Measurements from ENCODE around the gene C2CD5.

The C2CD5 gene

DNA sequence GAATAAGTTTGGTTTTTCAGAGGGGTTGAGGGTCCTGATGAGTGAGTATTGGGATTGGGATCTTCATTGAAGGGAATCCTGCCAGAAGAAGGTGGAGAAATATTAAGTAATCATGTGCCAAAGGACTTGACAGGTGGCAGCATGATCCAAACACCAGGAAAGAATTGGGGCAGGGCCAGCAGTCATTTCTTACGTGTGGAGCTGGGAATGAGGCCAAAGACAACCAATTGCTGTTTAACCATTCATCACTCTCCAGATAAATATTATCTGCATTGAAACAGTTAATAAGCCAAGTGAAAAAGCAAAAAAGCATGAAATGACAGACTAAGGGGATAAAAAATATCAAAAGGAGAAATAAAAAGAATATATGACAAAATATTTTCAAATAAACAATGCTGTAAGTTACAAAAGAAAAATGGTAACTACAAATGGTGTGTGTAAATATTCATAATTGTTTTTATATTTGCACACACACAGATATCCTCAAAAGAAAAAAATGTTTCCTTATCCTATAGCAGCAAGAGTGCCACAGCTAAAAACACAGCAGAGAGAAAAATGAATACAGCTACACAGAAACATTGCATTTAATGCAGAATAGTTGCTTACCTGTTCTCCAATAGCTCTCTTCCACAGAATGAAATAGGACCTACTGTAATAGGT lies 26.2 kb downstream of the C2CD5 start:
- no peaks in the 10 kb centered on the region for H3K27me3 ChIP-seq (replicated peaks; ENCODE audit: control insufficient read depth, insufficient read depth, low read length)
- no peak for DNase-seq (ENCODE audit: extremely low read depth, insufficient read length)
- H3K36me3 ChIP-seq (ENCODE audit: control insufficient read depth, insufficient read depth, low read length), result peaks cover 5% of the 10 kb centered on the region
- H3K4me3 ChIP-seq (replicated peaks; ENCODE audit: low read depth, low read length), result no peak overlapping the region
- TF ChIP-seq, protein P1, sequence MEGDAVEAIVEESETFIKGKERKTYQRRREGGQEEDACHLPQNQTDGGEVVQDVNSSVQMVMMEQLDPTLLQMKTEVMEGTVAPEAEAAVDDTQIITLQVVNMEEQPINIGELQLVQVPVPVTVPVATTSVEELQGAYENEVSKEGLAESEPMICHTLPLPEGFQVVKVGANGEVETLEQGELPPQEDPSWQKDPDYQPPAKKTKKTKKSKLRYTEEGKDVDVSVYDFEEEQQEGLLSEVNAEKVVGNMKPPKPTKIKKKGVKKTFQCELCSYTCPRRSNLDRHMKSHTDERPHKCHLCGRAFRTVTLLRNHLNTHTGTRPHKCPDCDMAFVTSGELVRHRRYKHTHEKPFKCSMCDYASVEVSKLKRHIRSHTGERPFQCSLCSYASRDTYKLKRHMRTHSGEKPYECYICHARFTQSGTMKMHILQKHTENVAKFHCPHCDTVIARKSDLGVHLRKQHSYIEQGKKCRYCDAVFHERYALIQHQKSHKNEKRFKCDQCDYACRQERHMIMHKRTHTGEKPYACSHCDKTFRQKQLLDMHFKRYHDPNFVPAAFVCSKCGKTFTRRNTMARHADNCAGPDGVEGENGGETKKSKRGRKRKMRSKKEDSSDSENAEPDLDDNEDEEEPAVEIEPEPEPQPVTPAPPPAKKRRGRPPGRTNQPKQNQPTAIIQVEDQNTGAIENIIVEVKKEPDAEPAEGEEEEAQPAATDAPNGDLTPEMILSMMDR (IDR thresholded peaks at IDR 0.05; ENCODE audit: insufficient read depth, low read length, poor library complexity, severe bottlenecking), result no peak

DNA sequence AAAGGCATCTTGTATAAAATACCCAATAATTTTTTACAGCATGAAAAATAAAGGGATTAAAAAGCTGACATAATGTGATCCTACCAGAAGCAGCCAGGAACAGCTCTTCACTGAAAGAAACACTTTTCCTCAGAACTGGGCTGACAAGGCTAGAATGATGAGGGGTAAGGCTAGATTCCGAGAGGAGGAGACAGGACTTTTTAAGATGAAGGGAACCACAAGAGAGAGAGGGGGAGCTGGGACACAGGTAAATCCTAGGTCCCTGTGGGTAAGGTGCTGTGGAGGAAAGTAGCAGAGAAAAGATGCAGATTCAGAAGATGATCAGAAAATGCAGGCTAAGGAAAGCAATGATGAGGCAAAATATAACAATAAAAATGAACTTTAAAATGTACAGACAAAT lies 29.5 kb downstream of the C2CD5 start:
- H3K4me3 ChIP-seq (replicated peaks; ENCODE audit: low read depth, low read length), result no peak overlapping the region
- no peaks in the 10 kb centered on the region for H3K27me3 ChIP-seq (replicated peaks; ENCODE audit: control insufficient read depth, insufficient read depth, low read length)
- TF ChIP-seq, protein P1 (IDR thresholded peaks at IDR 0.05; ENCODE audit: insufficient read depth, low read length, poor library complexity, severe bottlenecking), result no peak
- H3K36me3 ChIP-seq (ENCODE audit: control insufficient read depth, insufficient read depth, low read length), result peaks cover 8% of the 10 kb centered on the region
- DNase-seq (ENCODE audit: extremely low read depth, insufficient read length), result no peak

DNA sequence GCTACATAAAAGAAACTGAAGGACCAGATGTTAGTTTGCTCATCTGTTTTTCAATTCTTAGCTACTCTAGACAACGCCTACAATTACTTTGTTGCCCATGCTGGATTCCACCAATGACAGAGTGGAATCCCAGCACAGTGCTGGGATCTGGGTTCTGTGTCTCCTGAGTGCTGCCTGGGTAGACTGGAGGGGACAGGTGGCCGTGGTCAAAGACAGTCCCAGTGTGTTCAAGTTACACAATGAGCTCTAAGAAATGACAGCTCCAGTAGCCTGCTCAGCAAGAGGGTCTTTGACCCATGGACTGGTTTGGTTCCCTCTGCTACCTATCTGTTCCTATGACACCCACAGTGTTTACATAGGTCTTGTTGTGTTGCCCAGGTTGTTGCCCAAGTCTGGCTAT lies 38.5 kb downstream of the C2CD5 start:
- no peaks in the 10 kb centered on the region for H3K27me3 ChIP-seq (replicated peaks; ENCODE audit: control insufficient read depth, insufficient read depth, low read length)
- DNase-seq (ENCODE audit: extremely low read depth, insufficient read length), result no peak
- TF ChIP-seq, protein P1 (IDR thresholded peaks at IDR 0.05; ENCODE audit: insufficient read depth, low read length, poor library complexity, severe bottlenecking), result no peak
- peaks cover 3% of the 10 kb centered on the region for H3K36me3 ChIP-seq (ENCODE audit: control insufficient read depth, insufficient read depth, low read length)
- H3K4me3 ChIP-seq (replicated peaks; ENCODE audit: low read depth, low read length), result no peak overlapping the region

DNA sequence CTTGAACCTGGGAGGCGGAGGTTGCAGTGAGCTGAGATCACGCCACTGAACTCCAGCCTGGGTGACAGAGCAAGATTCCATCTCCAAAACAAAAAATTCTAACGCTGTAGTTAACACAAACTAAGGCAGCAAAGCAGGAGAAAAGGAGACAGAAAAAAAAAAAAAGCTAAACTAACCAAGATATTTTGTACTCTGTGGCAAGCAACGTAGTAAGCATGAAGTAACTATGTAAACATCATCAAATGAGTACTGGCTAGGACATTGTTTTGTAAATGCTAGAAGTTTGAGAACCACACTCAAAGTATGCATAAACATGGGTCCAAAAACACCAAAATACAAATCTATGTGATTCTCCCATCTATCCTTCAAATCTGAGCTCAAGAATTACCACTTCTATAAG lies 44.2 kb downstream of the C2CD5 start:
- DNase-seq (ENCODE audit: extremely low read depth, insufficient read length), result no peak
- TF ChIP-seq, protein P1 (IDR thresholded peaks at IDR 0.05; ENCODE audit: insufficient read depth, low read length, poor library complexity, severe bottlenecking), result no peak
- no peaks in the 10 kb centered on the region for H3K36me3 ChIP-seq (ENCODE audit: control insufficient read depth, insufficient read depth, low read length)
- H3K27me3 ChIP-seq (replicated peaks; ENCODE audit: control insufficient read depth, insufficient read depth, low read length), result no peaks in the 10 kb centered on the region
- no peak overlapping the region for H3K4me3 ChIP-seq (replicated peaks; ENCODE audit: low read depth, low read length)

DNA sequence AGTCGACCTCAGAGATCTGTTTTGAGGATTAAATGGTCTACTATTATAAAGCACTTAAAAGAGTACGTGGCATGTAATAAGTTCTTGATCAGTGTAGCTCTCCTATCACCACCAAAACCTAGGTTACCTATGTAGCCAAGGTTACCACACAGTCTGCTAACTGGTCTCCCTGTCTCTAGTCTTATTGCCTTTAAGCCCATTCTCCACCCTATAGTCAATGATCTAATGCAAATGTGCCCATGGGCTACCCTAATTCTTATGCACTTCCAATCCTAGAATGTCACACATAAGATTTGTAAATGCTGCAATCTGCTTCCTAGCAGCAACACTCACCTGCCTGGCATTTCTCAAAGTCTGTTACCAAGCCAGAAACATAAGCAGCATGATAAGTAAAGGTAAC lies 44.9 kb downstream of the C2CD5 start:
- TF ChIP-seq, protein P1 (IDR thresholded peaks at IDR 0.05; ENCODE audit: insufficient read depth, low read length, poor library complexity, severe bottlenecking), result no peak
- Histone ChIP-seq H3K36me3 (ENCODE audit: control insufficient read depth, insufficient read depth, low read length) (no peaks in the 10 kb centered on the region), H3K4me3 (replicated peaks; ENCODE audit: low read depth, low read length) (no peak overlapping the region), H3K27me3 (replicated peaks; ENCODE audit: control insufficient read depth, insufficient read depth, low read length) (no peaks in the 10 kb centered on the region)
- no peak for DNase-seq (ENCODE audit: extremely low read depth, insufficient read length)

DNA sequence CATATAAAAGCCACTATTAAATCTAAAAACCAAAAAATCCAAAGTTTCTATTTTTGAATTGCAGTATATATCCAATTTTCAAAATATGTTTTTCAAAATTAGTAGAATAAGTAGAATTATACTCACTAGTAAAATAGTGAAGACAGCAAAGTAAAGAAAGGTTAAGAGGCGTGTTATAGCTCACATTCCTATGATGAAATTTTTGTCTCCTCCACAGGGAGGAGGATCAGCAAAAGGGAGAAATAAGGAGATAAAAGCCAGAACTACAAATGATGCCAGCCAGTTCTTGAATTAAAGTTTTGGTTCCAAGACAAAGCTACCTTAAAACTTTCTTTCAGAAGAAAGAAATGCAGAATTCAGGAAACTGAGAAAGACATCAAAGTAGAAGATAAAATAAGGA lies 50.0 kb downstream of the C2CD5 start:
- Histone ChIP-seq H3K36me3 (ENCODE audit: control insufficient read depth, insufficient read depth, low read length) (no peaks in the 10 kb centered on the region; the same call in none of the 2 replicates), H3K27me3 (replicated peaks; ENCODE audit: control insufficient read depth, insufficient read depth, low read length) (no peaks in the 10 kb centered on the region), H3K4me3 (replicated peaks; ENCODE audit: low read depth, low read length) (no peak overlapping the region)
- TF ChIP-seq, protein P1 (IDR thresholded peaks at IDR 0.05; ENCODE audit: insufficient read depth, low read length, poor library complexity, severe bottlenecking), result no peak
- DNase-seq (ENCODE audit: extremely low read depth, insufficient read length), result no peak
